ENCODE measurements around the gene HS6ST3.

DNA sequence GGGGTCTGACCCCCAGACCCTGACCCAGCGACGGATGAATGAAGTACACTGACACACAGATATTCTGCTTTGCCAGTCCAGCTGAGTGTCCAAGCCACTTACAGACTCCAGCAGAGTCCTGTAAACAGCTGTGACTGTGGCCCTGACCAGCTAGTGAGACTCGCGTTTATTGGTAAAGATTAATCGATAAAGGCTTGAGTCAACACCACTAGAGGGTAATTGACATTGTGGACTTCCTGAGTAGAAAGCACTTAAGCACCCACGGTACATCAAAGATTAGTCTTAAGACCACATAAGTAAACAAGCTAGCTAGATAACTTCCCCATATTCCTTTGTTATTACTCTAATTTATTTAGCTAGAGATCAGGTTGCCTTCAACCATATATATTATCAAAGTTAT, 758.4 kb downstream of the HS6ST3 start:
- TF ChIP-seq, protein P1, sequence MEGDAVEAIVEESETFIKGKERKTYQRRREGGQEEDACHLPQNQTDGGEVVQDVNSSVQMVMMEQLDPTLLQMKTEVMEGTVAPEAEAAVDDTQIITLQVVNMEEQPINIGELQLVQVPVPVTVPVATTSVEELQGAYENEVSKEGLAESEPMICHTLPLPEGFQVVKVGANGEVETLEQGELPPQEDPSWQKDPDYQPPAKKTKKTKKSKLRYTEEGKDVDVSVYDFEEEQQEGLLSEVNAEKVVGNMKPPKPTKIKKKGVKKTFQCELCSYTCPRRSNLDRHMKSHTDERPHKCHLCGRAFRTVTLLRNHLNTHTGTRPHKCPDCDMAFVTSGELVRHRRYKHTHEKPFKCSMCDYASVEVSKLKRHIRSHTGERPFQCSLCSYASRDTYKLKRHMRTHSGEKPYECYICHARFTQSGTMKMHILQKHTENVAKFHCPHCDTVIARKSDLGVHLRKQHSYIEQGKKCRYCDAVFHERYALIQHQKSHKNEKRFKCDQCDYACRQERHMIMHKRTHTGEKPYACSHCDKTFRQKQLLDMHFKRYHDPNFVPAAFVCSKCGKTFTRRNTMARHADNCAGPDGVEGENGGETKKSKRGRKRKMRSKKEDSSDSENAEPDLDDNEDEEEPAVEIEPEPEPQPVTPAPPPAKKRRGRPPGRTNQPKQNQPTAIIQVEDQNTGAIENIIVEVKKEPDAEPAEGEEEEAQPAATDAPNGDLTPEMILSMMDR (conservative IDR thresholded peaks at IDR 0.05 in 1 of 2, IDR thresholded peaks at IDR 0.05 in 1 of 2; ENCODE audit: extremely low read depth in 1 of 2, insufficient read depth in 1 of 2, low read depth in 1 of 2, low read length in 2 of 2): no peak
- TF ChIP-seq EZH2 (IDR thresholded peaks at IDR 0.05; ENCODE audit: borderline replicate concordance, low read length): no peak
